Spleen (tissue), 11 donors: Measurements from ENCODE around the gene DAAM2. TPM values are rescaled to one million over a fixed set of nuclear protein-coding genes. Genes with fewer than 3 reads are reported as not detected.

ENCODE experiments used
- DNase-seq: peaks from one replicate; pipeline ENCODE4 v3.0.0-alpha.2; 2020
- H3K27ac ChIP-seq, 8 donors: fragments of 200-600 bp; sonication (generic) in 7 of 8; 1 replicate in 4 of 8; 2 replicates in 4 of 8; pipeline versions ENCODE4 v1.5.0 to v1.8.0; 2016 to 2021; ENCODE audit warnings: inconsistent platforms in 4 of 8, mild to moderate bottlenecking in 4 of 8, moderate library complexity in 1 of 8
- H3K27me3 ChIP-seq, 7 donors: fragments of 200-600 bp; sonication (generic) in 6 of 7; replicated peaks in 1 of 7; 1 replicate in 4 of 7; 2 replicates in 3 of 7; pipeline versions ENCODE4 v1.5.0 to v1.8.0; 2016 to 2021; ENCODE audit warnings: inconsistent platforms in 3 of 7, mild to moderate bottlenecking in 1 of 7
- H3K36me3 ChIP-seq, 6 donors: fragments of 200-600 bp; sonication (generic) in 5 of 6; 1 replicate in 4 of 6; 2 replicates in 2 of 6; pipeline versions ENCODE4 v1.5.0 to v1.8.0; 2016 to 2021; ENCODE audit warnings: inconsistent platforms in 2 of 6
- H3K4me1 ChIP-seq, 6 donors: fragments of 200-600 bp; sonication (generic) in 5 of 6; 1 replicate in 3 of 6; 2 replicates in 3 of 6; pipeline versions ENCODE4 v1.5.0 to v1.8.0; 2016 to 2021; ENCODE audit warnings: inconsistent platforms in 3 of 6
- H3K4me3 ChIP-seq, 8 donors: fragments of 200-600 bp; sonication (generic) in 7 of 8; 1 replicate in 4 of 8; 2 replicates in 4 of 8; pipeline versions ENCODE4 v1.5.0 to v1.8.0; 2016 to 2021; ENCODE audit warnings: inconsistent platforms in 4 of 8, mild to moderate bottlenecking in 4 of 8, moderate library complexity in 2 of 8
- H3K9me3 ChIP-seq, 8 donors: fragments of 200-600 bp; sonication (generic) in 7 of 8; 1 replicate in 4 of 8; 2 replicates in 4 of 8; pipeline versions ENCODE4 v1.5.0 to v1.8.0; 2016 to 2021; ENCODE audit warnings: inconsistent platforms in 4 of 8
- POLR2A ChIP-seq, 3 donors: fragments of 450-650 bp; IDR thresholded peaks; one replicate each; pipeline ENCODE4 v1.5.1; 2017; ENCODE audit warnings: antibody characterized with exemption in 3 of 3, mild to moderate bottlenecking in 1 of 3
- POLR2AphosphoS5 ChIP-seq, 3 donors: sonication (generic); formaldehyde crosslinking; IDR thresholded peaks; one replicate each; pipeline ENCODE4 v1.5.1; 2017; ENCODE audit warnings: antibody characterized with exemption in 3 of 3
- WGBS, 5 donors: extraction: QIAGEN DNeasy Blood & Tissue Kit in 3 of 5; methylation state at CpG; one replicate each; pipeline versions ENCODE4 v1.1.5 to v1.1.7; 2013 to 2018; 5-methylcytosine and 5-hydroxymethylcytosine counted together
- intact Hi-C: fragments of 100-400 bp; cut with DNase I; formaldehyde crosslinking; loops from one replicate; pipeline ENCODE4 v1.15.0; 2023; ENCODE audit warnings: low total_unique reads
- polyA plus RNA-seq, 3 donors: library from polyadenylated mRNA; stranded (reverse); fragments of 200-250 nt; gene quantifications; one replicate each; pipeline ENCODE4 v1.2.1, GENCODE V29; 2013
- total RNA-seq, 7 donors: library from RNA; depleted of rRNA in 3 of 7; stranded (reverse); fragments of >200 nt in 3 of 7; fragmentation: NEBNext Ultra II Directional in 4 of 7; extraction: Animal tissue kit (Norgen Biotek cat#: 25700) in 4 of 7; gene quantifications; one replicate each; pipeline versions ENCODE4 v1.1.0 to v1.2.1, GENCODE V29; 2016 to 2021
- TF ChIP-seq, protein P1 (sequence below), 11 experiments: fragments of 200-600 bp in 7 of 11; fragments of 450-650 bp in 4 of 11; sonication (generic) in 4 of 11; IDR thresholded peaks in 8 of 11; conservative IDR thresholded peaks in 3 of 11; 1 replicate in 7 of 11; 2 replicates in 4 of 11; pipeline versions ENCODE4 v1.4.0 to v1.8.0; 2016 to 2021; ENCODE audit warnings: antibody characterized with exemption in 11 of 11, inconsistent platforms in 4 of 11, mild to moderate bottlenecking in 1 of 11
- donor health status: healthy with polysubstance abuse.
- donor health status: DM: no; HTN: no; CAD: no; lungs with moderate emphysema.
- donor health status: DM: no; HTN: no; CAD: no.
- donor health status: Bipolar disorder and iron deficiency.
- donor health status: healthy.
- donor health status: DM: no; HTN: no; CAD: no.
- donor health status: DM: yes; HTN: yes; CAD: no.

DAAM2 gene
- total and polyA plus RNA-seq, 10 donors: 6.0 to 115 (median 73.8) TPM

DNA sequence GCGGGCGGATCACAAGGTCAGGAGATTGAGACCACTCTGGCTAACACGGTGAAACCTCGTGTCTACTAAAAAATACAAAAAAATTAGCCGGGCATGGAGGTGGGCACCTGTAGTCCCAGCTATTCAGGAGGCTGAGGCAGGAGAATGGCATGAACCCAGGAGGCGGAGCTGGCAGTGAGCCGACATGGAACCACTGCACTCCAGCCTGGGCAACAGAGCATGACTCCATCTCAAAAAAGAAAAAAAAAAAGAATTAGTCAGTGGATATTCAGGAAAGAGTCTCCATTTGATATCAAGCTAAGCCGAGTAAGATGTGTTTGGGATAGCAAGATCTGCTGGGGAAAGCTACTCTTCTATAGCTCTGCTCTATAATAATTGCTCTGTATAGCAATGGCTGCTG, 101.1 kb downstream of the DAAM2 start:
- H3K36me3 ChIP-seq: peaks cover 0 to 100% (median 2%) of the 10 kb centered on the region in 6 donors
- WGBS, 5 donors: 82 to 92% (median 89%) methylated on average over 8 of the region's 8 CpGs
- peaks cover 0 to 12% (median 0%) of the 10 kb centered on the region in 7 donors for H3K27me3 ChIP-seq
- peaks cover 0 to 11% (median 1%) of the 10 kb centered on the region in 6 donors for H3K4me1 ChIP-seq
- no peak for DNase-seq
- no peak overlapping the region for H3K27ac ChIP-seq
- no peak overlapping the region for H3K4me3 ChIP-seq
- no peaks in the 10 kb centered on the region for H3K9me3 ChIP-seq
- intact Hi-C loops: loop anchor here (10.0 kb wide), 1 partner anchor 518 kb away; no protein-coding TSS in a partner anchor
- TF ChIP-seq, protein P1, sequence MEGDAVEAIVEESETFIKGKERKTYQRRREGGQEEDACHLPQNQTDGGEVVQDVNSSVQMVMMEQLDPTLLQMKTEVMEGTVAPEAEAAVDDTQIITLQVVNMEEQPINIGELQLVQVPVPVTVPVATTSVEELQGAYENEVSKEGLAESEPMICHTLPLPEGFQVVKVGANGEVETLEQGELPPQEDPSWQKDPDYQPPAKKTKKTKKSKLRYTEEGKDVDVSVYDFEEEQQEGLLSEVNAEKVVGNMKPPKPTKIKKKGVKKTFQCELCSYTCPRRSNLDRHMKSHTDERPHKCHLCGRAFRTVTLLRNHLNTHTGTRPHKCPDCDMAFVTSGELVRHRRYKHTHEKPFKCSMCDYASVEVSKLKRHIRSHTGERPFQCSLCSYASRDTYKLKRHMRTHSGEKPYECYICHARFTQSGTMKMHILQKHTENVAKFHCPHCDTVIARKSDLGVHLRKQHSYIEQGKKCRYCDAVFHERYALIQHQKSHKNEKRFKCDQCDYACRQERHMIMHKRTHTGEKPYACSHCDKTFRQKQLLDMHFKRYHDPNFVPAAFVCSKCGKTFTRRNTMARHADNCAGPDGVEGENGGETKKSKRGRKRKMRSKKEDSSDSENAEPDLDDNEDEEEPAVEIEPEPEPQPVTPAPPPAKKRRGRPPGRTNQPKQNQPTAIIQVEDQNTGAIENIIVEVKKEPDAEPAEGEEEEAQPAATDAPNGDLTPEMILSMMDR (IDR thresholded peaks at IDR 0.05 in 8 of 11, conservative IDR thresholded peaks at IDR 0.05 in 3 of 11): no peak

DNA sequence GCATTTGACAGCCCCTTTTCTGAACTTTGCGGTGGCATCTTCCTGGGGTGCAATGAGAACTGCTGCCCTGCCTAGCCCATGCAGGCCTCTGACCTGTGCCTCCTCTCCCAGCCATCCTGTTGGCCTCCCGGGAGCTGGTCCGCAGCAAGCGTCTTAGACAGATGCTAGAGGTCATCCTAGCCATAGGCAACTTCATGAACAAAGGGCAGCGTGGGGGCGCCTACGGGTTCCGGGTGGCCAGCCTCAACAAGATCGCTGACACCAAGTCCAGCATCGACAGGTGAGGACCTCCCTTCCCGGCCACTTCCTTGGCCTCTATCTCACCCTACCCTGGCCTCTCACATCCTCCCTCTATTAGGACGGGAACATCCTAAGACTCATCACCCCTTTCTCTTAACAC, 104.5 kb downstream of the DAAM2 start:
- peaks cover 0 to 6% (median 0%) of the 10 kb centered on the region in 7 donors for H3K27me3 ChIP-seq
- H3K36me3 ChIP-seq: peaks cover 0 to 100% (median 5%) of the 10 kb centered on the region in 6 donors
- intact Hi-C loops: loop anchor here (10.0 kb wide), 1 partner anchor 522 kb away; no protein-coding TSS in a partner anchor
- peaks cover 0 to 2% (median 0%) of the 10 kb centered on the region in 6 donors for H3K4me1 ChIP-seq
- DNase-seq: peak; percentile 29
- TF ChIP-seq POLR2A (IDR thresholded peaks at IDR 0.05): no peak
- TF ChIP-seq POLR2AphosphoS5 (IDR thresholded peaks at IDR 0.05): peak in 1 of 3 donors; percentile 18
- TF ChIP-seq, protein P1 (IDR thresholded peaks at IDR 0.05 in 8 of 11, conservative IDR thresholded peaks at IDR 0.05 in 3 of 11): no peak
- no peak overlapping the region for H3K27ac ChIP-seq
- H3K4me3 ChIP-seq: no peak overlapping the region
- no peaks in the 10 kb centered on the region for H3K9me3 ChIP-seq
- 85 to 96% (median 85%) methylated on average over 10 to 12 of the region's 12 CpGs for WGBS, 5 donors

GRCh38 chr6:39897698-39898097, 105.5 kb downstream of the DAAM2 start:
- Histone ChIP-seq H3K9me3 (no peaks in the 10 kb centered on the region), H3K27me3 (peaks cover 0 to 6% (median 0%) of the 10 kb centered on the region in 7 donors), H3K27ac (no peak overlapping the region), H3K4me3 (no peak overlapping the region), H3K4me1 (no peaks in the 10 kb centered on the region), H3K36me3 (peaks cover 0 to 100% (median 5%) of the 10 kb centered on the region in 6 donors)
- intact Hi-C loops: loop anchor here (10.0 kb wide), 1 partner anchor 523 kb away; no protein-coding TSS in a partner anchor
- DNase-seq: no peak
- TF ChIP-seq, protein P1 (IDR thresholded peaks at IDR 0.05 in 8 of 11, conservative IDR thresholded peaks at IDR 0.05 in 3 of 11): no peak
- TF ChIP-seq POLR2A (IDR thresholded peaks at IDR 0.05) (no peak), POLR2AphosphoS5 (IDR thresholded peaks at IDR 0.05) (no peak)
- 81 to 89% (median 85%) methylated on average over 3 of the region's 3 CpGs for WGBS, 5 donors

DNA sequence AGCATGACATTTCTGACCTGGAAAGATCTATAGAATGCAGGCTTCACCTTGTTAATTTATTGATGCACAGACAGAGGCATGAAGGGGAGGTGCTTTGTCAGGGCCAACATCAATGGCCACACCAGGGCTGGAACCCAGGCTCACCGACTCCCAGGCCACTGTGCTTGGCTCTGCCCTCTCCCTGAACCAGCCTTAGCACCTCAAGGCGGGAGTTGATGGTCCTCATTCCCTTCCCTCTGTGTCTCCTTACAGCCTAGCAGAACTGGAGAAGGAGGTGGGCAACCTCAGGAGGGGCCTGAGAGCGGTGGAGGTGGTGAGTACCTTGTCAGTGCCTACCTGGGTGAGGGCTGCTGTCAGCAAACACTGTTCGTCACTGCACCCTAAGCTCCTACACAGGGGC, 106.4 kb downstream of the DAAM2 start:
- Histone ChIP-seq H3K36me3 (peaks cover 0 to 100% (median 6%) of the 10 kb centered on the region in 6 donors), H3K27ac (no peak overlapping the region), H3K4me1 (no peaks in the 10 kb centered on the region), H3K9me3 (no peaks in the 10 kb centered on the region), H3K4me3 (no peak overlapping the region), H3K27me3 (peaks cover 0 to 6% (median 0%) of the 10 kb centered on the region in 7 donors)
- 79 to 100% (median 91%) methylated on average over 1 to 4 of the region's 4 CpGs for WGBS, 5 donors
- intact Hi-C loops: loop anchor here (10.0 kb wide), 1 partner anchor 524 kb away; no protein-coding TSS in a partner anchor
- TF ChIP-seq POLR2A (IDR thresholded peaks at IDR 0.05) (no peak), POLR2AphosphoS5 (IDR thresholded peaks at IDR 0.05) (no peak)
- TF ChIP-seq, protein P1 (IDR thresholded peaks at IDR 0.05 in 8 of 11, conservative IDR thresholded peaks at IDR 0.05 in 3 of 11): no peak
- no peak for DNase-seq
